ENCODE measurements around the gene SFMBT2. TPM values are rescaled to one million over a fixed set of nuclear protein-coding genes. Genes with fewer than 3 reads are reported as not detected.

Gene SFMBT2
- total RNA-seq, 1 donor from 2014 or later, result 11.0 TPM

- Histone ChIP-seq H3K9me3 (replicated peaks) (no peaks in the 10 kb centered on the region), H3K4me3 (no peak overlapping the region), H3K4me1 (peaks cover 63% of the 10 kb centered on the region), H3K36me3 (peaks cover 6% of the 10 kb centered on the region), H3K27ac (replicated peaks) (peak overlapping the region; percentile 77), H3K27me3 (ENCODE audit: low read depth) (no peaks in the 10 kb centered on the region)
- intact Hi-C loops (cut with micrococcal nuclease), result no loop called here
- no peak for TF ChIP-seq CTCF (IDR thresholded peaks at IDR 0.05; ENCODE audit: borderline replicate concordance)
- no peak for DNase-seq
Measured at GRCh38 chr10:7334642-7334964, 76.2 kb downstream of the SFMBT2 start.

GRCh38 chr10:7333961-7334641 is 76.7 kb downstream of the SFMBT2 start:
- no peak for TF ChIP-seq CTCF (IDR thresholded peaks at IDR 0.05; ENCODE audit: borderline replicate concordance)
- Histone ChIP-seq H3K4me3 (peak overlapping the region; percentile 32), H3K27me3 (ENCODE audit: low read depth) (no peaks in the 10 kb centered on the region), H3K4me1 (peaks cover 57% of the 10 kb centered on the region), H3K36me3 (peaks cover 6% of the 10 kb centered on the region), H3K27ac (replicated peaks) (peak overlapping the region; percentile 77), H3K9me3 (replicated peaks) (no peaks in the 10 kb centered on the region)
- intact Hi-C loops (cut with micrococcal nuclease), result no loop called here
- no peak for DNase-seq

- DNase-seq, result no peak
- no peak overlapping the region for H3K27ac ChIP-seq (replicated peaks)
- no peaks in the 10 kb centered on the region for H3K27me3 ChIP-seq (ENCODE audit: low read depth)
- no peak for TF ChIP-seq CTCF (IDR thresholded peaks at IDR 0.05; ENCODE audit: borderline replicate concordance)
- peaks cover 4% of the 10 kb centered on the region for H3K36me3 ChIP-seq
- peaks cover 21% of the 10 kb centered on the region for H3K9me3 ChIP-seq (replicated peaks)
- peaks cover 17% of the 10 kb centered on the region for H3K4me1 ChIP-seq
- intact Hi-C loops (cut with micrococcal nuclease), result no loop called here
- H3K4me3 ChIP-seq, result no peak overlapping the region
Measured at GRCh38 chr10:7329219-7329618, 81.6 kb downstream of the SFMBT2 start.

- intact Hi-C loops (cut with micrococcal nuclease), result no loop called here
- peaks cover 4% of the 10 kb centered on the region for H3K4me1 ChIP-seq
- H3K4me3 ChIP-seq, result no peak overlapping the region
- H3K9me3 ChIP-seq (replicated peaks), result peaks cover 21% of the 10 kb centered on the region
- DNase-seq, result no peak
- H3K36me3 ChIP-seq, result peaks cover 4% of the 10 kb centered on the region
- H3K27ac ChIP-seq (replicated peaks), result no peak overlapping the region
- H3K27me3 ChIP-seq (ENCODE audit: low read depth), result no peaks in the 10 kb centered on the region
- TF ChIP-seq CTCF (IDR thresholded peaks at IDR 0.05; ENCODE audit: borderline replicate concordance), result no peak
Measured at GRCh38 chr10:7327885-7328284, 82.9 kb downstream of the SFMBT2 start.

GRCh38 chr10:7322623-7323022 is 88.2 kb downstream of the SFMBT2 start:
- intact Hi-C loops (cut with micrococcal nuclease), result no loop called here

More at GRCh38 chr10:7322623-7323022, 88.2 kb downstream of the SFMBT2 start:
- DNase-seq, result no peak
- Histone ChIP-seq H3K27me3 (ENCODE audit: low read depth) (no peaks in the 10 kb centered on the region), H3K36me3 (peaks cover 1% of the 10 kb centered on the region), H3K4me1 (peaks cover 29% of the 10 kb centered on the region), H3K27ac (replicated peaks) (no peak overlapping the region), H3K4me3 (no peak overlapping the region), H3K9me3 (replicated peaks) (peaks cover 8% of the 10 kb centered on the region)
- no peak for TF ChIP-seq CTCF (IDR thresholded peaks at IDR 0.05; ENCODE audit: borderline replicate concordance)

Measured in left ventricle myocardium inferior (tissue), 1 donor.